A549 (cell line): ENCODE measurements around the gene CNTNAP5.

Experiments
- CBX8 ChIP-seq: fragments of 200-600 bp; sonication (generic); IDR thresholded peaks from 2 replicates; pipeline ENCODE4 v1.6.1; 2016
- CEBPB ChIP-seq, 2 experiments: fragments of >200 bp in 1 of 2; sonication (Bioruptor Twin) in 1 of 2; formaldehyde crosslinking in 1 of 2; IDR thresholded peaks; 2 replicates each; pipeline ENCODE4 v1.6.1; 2012 to 2016
- CHD2 ChIP-seq: fragments of 150-350 bp; IDR thresholded peaks from 2 replicates; pipeline ENCODE4 v1.6.1; 2014; ENCODE audit warnings: low read length; ENCODE audit not compliant: partially characterized antibody
- MYC ChIP-seq: IDR thresholded peaks from 2 replicates; pipeline ENCODE4 v1.6.1; 2012; ENCODE audit warnings: mild to moderate bottlenecking, inconsistent platforms, low read length, improper control_type of control experiment, borderline replicate concordance
- NR3C1 ChIP-seq: fragments of >200 bp; sonication (Bioruptor Twin); formaldehyde crosslinking; IDR thresholded peaks from 3 replicates; pipeline ENCODE4 v1.6.1; 2017
- RAD21 ChIP-seq, 2 experiments: fragments of >200 bp in 1 of 2; sonication (Bioruptor Twin) in 1 of 2; formaldehyde crosslinking in 1 of 2; IDR thresholded peaks in 1 of 2; conservative IDR thresholded peaks in 1 of 2; 2 replicates in 1 of 2; 3 replicates in 1 of 2; pipeline ENCODE4 v1.6.1; 2012 to 2018; ENCODE audit warnings: inconsistent platforms in 1 of 2
- TF ChIP-seq, protein P1 (sequence below): fragments of 150-350 bp; IDR thresholded peaks from 2 replicates; pipeline ENCODE4 v1.6.1; 2014; ENCODE audit warnings: low read depth, mild to moderate bottlenecking, low read length
- TF ChIP-seq, protein P2 (sequence below): fragments of >200 bp; sonication (Bioruptor Twin); formaldehyde crosslinking; IDR thresholded peaks from 3 replicates; pipeline ENCODE4 v1.5.1; 2016

DNA sequence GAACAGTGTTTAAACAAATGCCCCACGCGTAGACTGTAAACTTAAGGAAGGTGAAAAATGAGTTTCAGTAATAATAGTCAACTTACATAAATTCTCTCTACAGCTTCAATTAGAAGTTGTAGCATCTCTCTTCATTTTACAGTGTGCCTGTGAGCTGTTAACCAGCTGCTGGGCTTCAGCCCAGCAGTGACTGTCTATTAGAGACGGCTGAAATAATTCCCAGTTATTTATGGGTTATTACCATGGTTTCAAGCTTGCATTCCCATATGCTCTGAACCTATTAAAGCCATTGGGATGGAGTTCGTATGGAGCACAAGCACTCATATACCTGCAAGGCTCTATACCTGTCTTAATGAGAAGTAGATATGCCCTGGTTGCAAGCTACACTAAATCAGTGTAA lies 501.1 kb downstream of the CNTNAP5 start:
- TF ChIP-seq MYC, result no peak
- TF ChIP-seq, protein P1, sequence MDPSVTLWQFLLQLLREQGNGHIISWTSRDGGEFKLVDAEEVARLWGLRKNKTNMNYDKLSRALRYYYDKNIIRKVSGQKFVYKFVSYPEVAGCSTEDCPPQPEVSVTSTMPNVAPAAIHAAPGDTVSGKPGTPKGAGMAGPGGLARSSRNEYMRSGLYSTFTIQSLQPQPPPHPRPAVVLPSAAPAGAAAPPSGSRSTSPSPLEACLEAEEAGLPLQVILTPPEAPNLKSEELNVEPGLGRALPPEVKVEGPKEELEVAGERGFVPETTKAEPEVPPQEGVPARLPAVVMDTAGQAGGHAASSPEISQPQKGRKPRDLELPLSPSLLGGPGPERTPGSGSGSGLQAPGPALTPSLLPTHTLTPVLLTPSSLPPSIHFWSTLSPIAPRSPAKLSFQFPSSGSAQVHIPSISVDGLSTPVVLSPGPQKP, result no peak
- TF ChIP-seq, protein P2, sequence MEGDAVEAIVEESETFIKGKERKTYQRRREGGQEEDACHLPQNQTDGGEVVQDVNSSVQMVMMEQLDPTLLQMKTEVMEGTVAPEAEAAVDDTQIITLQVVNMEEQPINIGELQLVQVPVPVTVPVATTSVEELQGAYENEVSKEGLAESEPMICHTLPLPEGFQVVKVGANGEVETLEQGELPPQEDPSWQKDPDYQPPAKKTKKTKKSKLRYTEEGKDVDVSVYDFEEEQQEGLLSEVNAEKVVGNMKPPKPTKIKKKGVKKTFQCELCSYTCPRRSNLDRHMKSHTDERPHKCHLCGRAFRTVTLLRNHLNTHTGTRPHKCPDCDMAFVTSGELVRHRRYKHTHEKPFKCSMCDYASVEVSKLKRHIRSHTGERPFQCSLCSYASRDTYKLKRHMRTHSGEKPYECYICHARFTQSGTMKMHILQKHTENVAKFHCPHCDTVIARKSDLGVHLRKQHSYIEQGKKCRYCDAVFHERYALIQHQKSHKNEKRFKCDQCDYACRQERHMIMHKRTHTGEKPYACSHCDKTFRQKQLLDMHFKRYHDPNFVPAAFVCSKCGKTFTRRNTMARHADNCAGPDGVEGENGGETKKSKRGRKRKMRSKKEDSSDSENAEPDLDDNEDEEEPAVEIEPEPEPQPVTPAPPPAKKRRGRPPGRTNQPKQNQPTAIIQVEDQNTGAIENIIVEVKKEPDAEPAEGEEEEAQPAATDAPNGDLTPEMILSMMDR, result no peak
- no peak for TF ChIP-seq CBX8
- no peak for TF ChIP-seq NR3C1
- TF ChIP-seq CEBPB (IDR thresholded peaks at IDR 0.05), result no peak
- no peak for TF ChIP-seq CHD2
- no peak for TF ChIP-seq RAD21 (conservative IDR thresholded peaks at IDR 0.05 in 1 of 2, IDR thresholded peaks at IDR 0.05 in 1 of 2)
